PFSK-1 (cell line): ENCODE measurements around the gene KCNQ1.

ENCODE experiments used
- FOXP2 ChIP-seq: optimal IDR thresholded peaks from 2 replicates; pipeline ENCODE3; 2011; ENCODE audit warnings: borderline replicate concordance, control low read depth, inconsistent platforms; ENCODE audit not compliant: insufficient read depth; ENCODE audit errors: extremely low read length, extremely low read depth
- POLR2AphosphoS5 ChIP-seq: IDR thresholded peaks from 2 replicates; pipeline ENCODE4 v1.6.1; 2012; ENCODE audit warnings: low read depth, mild to moderate bottlenecking, control low read depth, low read length, moderate library complexity
- SIN3A ChIP-seq: IDR thresholded peaks from 2 replicates; pipeline ENCODE4 v1.6.1; 2012; ENCODE audit warnings: mild to moderate bottlenecking, low read length, moderate library complexity, borderline replicate concordance; ENCODE audit not compliant: insufficient read depth
- TAF1 ChIP-seq: IDR thresholded peaks from 2 replicates; pipeline ENCODE4 v1.6.1; 2012; ENCODE audit warnings: low read length, control low read depth, borderline replicate concordance; ENCODE audit not compliant: insufficient read depth
- TF ChIP-seq, protein P1 (sequence below), 2 experiments: IDR thresholded peaks; 2 replicates each; pipeline versions ENCODE4 v1.6.1 to v1.8.0; 2011 to 2012; ENCODE audit warnings: low read depth in 2 of 2, low read length in 2 of 2, control low read depth in 1 of 2, inconsistent platforms in 1 of 2, mild to moderate bottlenecking in 1 of 2, moderate library complexity in 1 of 2; ENCODE audit not compliant: insufficient read depth in 1 of 2

The KCNQ1 gene

DNA sequence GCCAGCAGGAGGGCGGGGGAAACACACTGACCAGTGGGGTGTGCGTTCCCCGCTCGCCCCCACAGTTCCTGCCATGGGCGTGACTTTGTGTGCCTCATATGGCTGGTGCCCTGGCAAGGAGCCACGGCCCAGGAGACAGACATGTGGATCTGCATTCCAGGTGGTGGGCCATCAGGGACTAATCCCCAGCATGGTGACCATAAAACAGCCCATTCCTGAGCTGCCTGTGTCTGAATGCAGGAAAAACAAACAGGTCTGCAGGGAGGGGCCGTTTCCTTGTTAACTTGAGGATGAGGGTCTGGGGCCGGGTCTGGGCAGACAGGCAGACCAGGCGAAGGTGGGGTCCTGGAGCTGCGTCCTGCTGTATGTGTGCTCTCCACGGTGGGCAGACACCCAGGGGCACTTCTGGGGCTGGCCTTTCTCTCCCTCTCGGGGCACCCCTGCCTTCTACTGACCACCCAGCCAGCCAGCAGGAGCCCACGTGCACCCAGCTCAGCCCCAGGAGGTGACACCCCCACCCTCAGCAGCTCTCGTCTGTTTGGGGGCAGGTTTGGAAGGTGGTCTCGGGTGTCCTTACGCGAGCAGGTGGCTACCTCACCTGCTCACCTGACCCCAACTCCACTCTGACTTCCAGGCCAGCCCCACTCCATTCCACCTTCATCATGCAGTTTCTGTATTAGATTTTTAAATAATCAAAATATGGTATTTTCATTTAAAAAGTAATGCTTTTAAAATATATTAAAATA is 134.7 kb downstream of the KCNQ1 start:
- TF ChIP-seq SIN3A = no peak
- TF ChIP-seq POLR2AphosphoS5 = no peak
- TF ChIP-seq, protein P1, sequence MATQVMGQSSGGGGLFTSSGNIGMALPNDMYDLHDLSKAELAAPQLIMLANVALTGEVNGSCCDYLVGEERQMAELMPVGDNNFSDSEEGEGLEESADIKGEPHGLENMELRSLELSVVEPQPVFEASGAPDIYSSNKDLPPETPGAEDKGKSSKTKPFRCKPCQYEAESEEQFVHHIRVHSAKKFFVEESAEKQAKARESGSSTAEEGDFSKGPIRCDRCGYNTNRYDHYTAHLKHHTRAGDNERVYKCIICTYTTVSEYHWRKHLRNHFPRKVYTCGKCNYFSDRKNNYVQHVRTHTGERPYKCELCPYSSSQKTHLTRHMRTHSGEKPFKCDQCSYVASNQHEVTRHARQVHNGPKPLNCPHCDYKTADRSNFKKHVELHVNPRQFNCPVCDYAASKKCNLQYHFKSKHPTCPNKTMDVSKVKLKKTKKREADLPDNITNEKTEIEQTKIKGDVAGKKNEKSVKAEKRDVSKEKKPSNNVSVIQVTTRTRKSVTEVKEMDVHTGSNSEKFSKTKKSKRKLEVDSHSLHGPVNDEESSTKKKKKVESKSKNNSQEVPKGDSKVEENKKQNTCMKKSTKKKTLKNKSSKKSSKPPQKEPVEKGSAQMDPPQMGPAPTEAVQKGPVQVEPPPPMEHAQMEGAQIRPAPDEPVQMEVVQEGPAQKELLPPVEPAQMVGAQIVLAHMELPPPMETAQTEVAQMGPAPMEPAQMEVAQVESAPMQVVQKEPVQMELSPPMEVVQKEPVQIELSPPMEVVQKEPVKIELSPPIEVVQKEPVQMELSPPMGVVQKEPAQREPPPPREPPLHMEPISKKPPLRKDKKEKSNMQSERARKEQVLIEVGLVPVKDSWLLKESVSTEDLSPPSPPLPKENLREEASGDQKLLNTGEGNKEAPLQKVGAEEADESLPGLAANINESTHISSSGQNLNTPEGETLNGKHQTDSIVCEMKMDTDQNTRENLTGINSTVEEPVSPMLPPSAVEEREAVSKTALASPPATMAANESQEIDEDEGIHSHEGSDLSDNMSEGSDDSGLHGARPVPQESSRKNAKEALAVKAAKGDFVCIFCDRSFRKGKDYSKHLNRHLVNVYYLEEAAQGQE (IDR thresholded peaks at IDR 0.05; ENCODE audit: insufficient read depth in 1 of 2, low read depth in 2 of 2, low read length in 2 of 2) = no peak
- no peak for TF ChIP-seq TAF1
- TF ChIP-seq FOXP2 = no peak

GRCh38 chr11:2580061-2580421 is 135.2 kb downstream of the KCNQ1 start:
- TF ChIP-seq TAF1 = no peak
- TF ChIP-seq, protein P1 (IDR thresholded peaks at IDR 0.05; ENCODE audit: insufficient read depth in 1 of 2, low read depth in 2 of 2, low read length in 2 of 2) = no peak
- no peak for TF ChIP-seq POLR2AphosphoS5
- TF ChIP-seq FOXP2 = no peak
- no peak for TF ChIP-seq SIN3A

- no peak for TF ChIP-seq POLR2AphosphoS5
Observed at GRCh38 chr11:2580571-2581001, 135.8 kb downstream of the KCNQ1 start.

- TF ChIP-seq POLR2AphosphoS5 (no peak), TAF1 (no peak), SIN3A (no peak), FOXP2 (no peak)
- TF ChIP-seq, protein P1 (IDR thresholded peaks at IDR 0.05; ENCODE audit: insufficient read depth in 1 of 2, low read depth in 2 of 2, low read length in 2 of 2) = no peak
Observed at GRCh38 chr11:2581151-2581930, 136.5 kb downstream of the KCNQ1 start.

- no peak for TF ChIP-seq POLR2AphosphoS5
- TF ChIP-seq, protein P1 (IDR thresholded peaks at IDR 0.05; ENCODE audit: insufficient read depth in 1 of 2, low read depth in 2 of 2, low read length in 2 of 2) = no peak
- no peak for TF ChIP-seq FOXP2
- no peak for TF ChIP-seq TAF1
- no peak for TF ChIP-seq SIN3A
Observed at GRCh38 chr11:2581931-2582350, 137.1 kb downstream of the KCNQ1 start.
